ENCODE data around the gene UPK3A.
"Not testable (repeated sequence)": the region's sequence is repeated elsewhere in the genome, so short reads cannot be mapped to it uniquely, and the experiment has no call there.

Gene UPK3A

DNA sequence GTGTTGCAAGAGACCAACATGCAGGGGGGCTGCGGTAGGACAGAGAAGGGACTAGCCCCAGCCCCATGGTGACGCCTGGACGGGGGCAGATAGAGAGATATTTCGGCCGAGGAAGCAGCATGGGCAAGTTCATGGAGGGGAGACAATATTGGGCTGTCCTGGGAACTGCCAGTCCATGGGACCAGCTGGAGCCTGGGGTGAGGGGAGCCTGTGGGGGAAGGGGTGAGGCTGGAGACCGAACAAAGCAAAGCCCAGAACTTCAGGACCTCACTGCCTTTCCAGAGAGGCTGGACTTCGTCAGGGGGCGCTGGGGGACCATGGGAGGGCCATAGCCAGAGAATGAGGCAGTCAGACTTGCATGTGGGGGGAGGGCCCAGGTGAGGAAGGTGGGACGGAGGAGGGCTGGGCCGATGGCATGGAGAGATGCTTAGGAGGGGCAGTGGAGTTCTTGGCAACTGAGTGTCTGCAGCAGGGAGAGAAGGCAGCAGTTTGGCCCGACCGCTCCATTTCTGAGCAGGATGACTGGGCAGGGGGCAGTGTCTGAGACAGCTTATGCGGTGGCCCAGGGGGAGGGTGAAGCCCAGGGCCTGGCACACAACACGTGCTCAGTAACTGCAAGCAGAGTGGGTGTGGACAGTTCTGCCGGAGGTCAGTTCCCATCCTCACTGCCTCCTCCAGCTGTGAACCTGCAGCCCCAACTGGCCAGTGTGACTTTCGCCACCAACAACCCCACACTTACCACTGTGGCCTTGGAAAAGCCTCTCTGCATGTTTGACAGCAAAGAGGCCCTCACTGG, 712 bp downstream of the UPK3A start:
- no peak for DNase-seq

- DNase-seq: no peak
These were observed 2.3 kb downstream of the UPK3A start for GRCh38 chr22:45286854-45287551.

GRCh38 chr22:45290410-45290936, 5.7 kb downstream of the UPK3A start:
- peak; percentile 6 for DNase-seq

DNA sequence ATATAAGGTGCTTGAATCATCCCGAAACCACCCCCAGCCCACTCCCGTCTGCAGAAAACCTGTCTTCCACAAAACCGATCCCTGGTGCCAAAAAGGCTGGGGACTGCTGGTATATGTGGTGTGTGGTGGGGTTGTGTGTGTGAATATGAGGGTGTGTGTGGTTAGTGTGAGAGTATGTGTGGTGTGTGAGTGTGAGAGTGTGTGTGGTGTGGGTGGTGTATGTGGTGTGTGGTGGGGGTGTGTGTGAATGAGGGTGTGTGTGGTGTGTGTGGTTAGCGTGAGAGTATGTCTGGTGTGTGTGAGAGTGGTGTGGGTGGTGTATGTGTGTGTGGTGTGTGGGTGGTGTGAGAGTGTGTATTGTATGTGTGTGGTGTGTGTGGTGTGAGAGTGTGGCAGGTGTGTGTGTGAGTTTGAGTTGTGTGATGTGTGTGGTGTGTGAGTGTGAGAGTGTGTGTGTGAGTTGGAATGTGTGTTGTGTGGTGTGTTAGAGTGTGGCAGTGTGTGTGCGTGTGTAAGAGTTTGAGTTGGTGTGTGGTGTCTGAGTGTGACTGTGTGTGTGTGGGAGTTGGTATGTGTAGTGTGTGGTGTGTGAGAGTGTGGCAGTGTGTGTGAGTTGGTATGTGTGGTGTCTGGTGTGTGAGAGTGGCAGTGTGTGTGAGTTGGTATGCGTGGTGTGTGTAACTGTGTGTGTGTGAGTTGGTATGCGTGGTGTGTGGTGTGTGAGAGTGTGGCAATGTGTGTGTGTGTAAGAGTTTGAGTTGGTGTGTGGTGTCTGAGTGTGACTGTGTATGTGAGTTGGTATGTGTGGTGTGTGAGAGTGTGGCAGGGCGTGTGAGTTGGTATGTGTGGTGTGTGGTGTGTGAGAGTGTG, 6.5 kb downstream of the UPK3A start:
- DNase-seq: no peak

DNA sequence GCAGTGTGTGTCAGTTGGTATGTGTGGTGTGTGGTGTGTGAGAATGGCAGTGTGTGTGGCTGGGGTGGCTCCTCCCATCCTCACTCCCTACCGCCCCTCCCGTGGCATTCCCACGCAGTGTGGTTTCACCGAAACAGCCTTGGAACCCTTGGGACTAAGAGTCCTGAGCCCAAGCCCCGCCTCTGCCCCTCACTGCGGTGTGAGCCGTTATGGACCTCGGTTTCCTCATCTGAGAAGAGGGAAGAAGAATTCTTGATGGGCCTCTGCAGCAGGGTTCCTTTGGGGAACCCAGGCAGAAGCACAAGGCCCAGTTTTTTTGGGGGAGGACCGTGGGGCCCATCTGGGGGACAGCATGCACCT, 7.2 kb downstream of the UPK3A start:
- no peak for DNase-seq

GRCh38 chr22:45292731-45293442, 8.1 kb downstream of the UPK3A start:
- DNase-seq: no peak

DNA sequence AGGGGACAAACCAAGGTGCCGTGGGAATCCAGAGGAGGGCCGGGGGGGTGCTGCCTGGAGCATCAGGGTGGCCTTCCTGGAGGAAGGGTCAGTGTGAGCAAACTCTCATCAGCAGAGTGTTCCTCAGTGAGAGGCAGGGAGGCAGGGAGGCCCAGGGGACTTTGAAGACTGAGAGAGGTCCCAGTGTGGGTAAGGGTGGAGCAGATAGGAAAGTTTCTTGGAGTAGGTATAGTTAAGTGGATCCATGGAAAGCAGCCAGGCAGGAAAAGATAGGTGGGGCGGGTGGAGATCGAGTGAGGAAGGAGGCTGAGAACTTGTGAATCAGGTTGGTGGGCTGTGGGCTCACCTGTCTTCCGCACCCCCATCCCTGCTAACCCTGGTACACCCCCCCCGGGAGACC, 9.3 kb downstream of the UPK3A start:
- no peak for DNase-seq

DNA sequence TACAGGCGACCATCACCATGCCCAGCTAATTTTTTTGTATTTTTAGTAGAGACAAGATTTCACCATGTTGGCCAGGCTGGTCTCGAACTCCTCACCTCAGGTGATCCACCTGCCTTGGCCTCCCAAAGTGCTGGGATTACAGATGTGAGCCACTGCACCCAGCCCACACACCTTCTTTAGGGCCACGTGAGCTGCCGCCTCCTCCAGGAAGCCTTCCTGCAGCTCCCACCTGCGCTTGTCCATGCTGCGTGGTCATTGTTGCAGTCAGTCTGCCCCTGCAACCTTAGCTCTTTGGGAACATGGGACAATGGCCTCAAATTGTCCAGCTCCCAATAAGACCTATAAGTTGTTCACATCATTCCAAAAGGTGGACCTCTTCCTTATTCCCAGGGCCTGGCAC, 10.3 kb downstream of the UPK3A start:
- DNase-seq: not testable (repeated sequence)

GRCh38 chr22:45295492-45295891, 10.7 kb downstream of the UPK3A start:
- DNase-seq: no peak

DNA sequence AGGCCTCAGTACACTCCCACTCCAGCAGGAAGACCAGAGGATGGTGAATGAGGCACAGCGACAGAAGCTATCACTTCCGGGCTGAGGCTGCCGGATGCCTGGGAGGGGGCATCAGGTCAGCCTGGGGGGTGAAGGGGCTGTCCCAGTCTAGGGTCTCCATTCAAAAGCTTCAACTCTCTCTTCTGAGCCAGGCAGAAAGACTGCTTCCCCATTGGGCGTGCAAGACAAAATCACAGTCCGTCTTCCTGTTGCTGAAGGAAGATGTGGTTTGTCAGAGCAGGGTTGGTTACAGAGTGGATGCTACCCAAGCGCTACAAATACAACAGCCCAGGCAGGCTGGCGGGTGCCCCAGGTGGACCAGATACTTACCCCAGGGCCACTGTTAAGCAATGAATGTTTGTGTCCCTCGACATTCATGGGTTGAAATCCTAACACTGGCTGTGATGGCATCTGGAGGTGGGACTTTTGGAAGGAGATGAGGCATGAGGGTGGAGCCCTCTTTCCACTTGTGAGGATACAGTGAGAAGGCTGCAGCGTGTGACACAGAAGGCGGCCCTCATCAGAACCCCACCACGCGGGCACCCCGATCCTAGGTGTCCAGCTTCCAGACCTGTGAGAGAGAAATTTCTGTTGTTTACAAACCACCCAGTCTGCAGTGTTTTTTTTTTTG, 12.0 kb downstream of the UPK3A start:
- DNase-seq: no peak

GRCh38 chr22:45298934-45299505, 14.3 kb downstream of the UPK3A start:
- no peak for DNase-seq

GRCh38 chr22:45302751-45303150, 18.0 kb downstream of the UPK3A start:
- no peak for DNase-seq

- DNase-seq: no peak
These were observed 18.4 kb downstream of the UPK3A start for GRCh38 chr22:45303181-45303580.

DNA sequence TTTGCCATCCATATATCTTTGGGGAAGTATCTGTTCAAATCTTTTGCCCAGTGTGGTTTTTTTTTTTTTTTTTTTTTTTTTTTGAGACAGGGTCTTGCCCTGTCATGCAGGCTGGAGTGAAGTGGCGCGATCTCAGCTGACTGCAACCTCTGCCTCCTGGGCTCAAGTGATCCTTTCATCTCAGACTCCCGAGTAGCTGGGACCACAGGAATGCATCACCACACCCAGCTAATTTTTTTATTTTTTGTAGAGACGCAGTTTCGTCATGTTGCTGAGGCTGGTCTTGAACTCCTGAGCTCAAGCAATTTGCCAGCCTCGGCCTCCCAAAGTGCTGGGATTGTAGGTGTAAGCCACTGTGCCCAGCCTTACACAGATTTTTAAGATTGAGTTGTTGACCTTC, 20.2 kb downstream of the UPK3A start:
- no peak for DNase-seq

GRCh38 chr22:45305456-45306075, 20.8 kb downstream of the UPK3A start:
- DNase-seq: no peak

DNA sequence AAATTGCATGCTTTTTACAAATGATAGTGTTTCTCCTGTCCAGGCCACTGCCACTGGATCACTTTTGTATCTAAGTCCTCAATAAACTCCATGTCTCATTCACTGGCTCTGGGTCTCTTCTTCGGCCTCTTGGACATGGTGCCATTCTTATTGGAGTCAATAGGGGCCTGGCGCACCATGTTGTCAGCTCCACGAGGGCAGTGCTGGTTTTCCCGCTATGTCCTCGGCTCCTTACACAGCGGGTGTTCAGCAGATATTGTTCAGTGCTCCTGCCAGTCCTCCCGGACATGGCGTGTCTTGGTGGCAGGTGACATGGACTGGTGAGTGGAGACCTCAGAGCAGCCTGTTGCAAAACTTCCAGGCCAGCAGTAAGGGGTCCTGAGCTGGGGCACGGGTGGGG, 21.4 kb downstream of the UPK3A start:
- DNase-seq: no peak

- DNase-seq: no peak
These were observed 23.7 kb downstream of the UPK3A start for GRCh38 chr22:45308391-45308956.

DNA sequence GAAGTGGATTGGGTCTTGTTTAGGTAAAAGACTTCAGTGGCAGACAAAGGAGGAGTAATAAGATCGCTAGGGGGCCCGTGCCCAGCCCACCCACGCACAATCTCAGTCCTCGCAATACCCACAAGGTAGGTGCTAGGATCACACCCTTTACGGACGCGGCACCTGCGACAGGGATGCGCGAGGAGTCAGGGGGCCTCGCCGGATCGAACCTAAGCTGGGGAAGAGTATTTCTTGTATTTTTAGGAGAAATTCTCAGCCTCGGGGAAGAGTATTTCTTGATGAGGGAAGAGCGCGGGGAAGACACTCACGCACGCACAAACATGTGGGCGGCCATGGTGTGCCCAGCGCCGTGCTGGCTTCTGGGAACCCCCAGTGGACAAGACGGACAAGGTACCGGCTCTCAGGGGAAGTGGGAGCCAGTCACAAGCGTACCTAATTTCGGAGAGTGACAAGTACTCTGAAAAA, 24.2 kb downstream of the UPK3A start:
- DNase-seq: no peak

DNA sequence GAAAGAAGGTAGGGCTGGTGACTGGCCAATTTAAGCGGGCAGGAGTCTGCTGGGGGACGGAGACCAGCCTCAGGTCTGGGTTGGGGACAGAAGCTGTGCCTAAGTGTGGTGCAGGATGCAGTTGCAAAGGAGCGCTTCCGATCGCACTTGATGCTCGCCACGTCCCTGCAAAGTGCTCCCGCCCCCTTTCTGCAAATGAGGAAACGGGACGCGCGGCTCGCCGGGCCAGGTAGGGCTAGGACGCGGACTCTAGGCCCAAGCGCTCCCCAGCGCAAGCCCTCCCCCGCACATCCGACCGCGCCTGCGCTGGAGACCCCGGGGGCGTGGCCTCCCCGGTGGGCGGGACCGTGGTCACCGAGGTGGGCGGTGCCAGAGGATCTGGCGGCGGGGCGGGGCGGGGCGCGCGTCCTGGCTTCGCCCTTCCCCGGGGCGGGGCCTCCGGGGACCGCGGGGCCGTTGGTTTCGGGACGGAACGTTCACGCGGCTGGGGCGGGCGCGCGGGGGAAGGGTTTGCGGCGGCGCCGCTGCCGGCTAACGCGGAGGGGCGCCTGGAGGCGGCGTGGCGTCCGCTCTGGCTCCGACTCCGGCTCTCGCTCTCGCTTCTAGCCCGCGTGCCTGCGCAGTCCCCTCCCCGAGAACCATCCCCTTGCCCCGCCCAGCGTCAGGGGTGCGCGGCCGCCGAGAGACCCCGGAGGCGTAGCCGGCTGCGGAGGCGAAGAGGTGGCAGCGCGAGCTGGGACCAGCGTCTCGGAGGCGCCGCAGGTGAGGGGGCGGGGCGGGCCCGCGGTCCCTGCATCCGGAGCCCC, 24.9 kb downstream of the UPK3A start, which contains the start of gene FAM118A:
TSS of gene FAM118A (plus strand) at position 513 of the 806 bp plus-strand sequence. CDS start 12,446 bp downstream, outside the sequence.
- peak; percentile 87 for DNase-seq

All from NCI-H1694 treated with DMSO at 0.1 percent for 48 hours (cell line).